ENCODE data around the gene TMEM178B. TPM values are rescaled to one million over a fixed set of nuclear protein-coding genes. Genes with fewer than 3 reads are reported as not detected.

Gene TMEM178B
- total and polyA plus RNA-seq, 2 of the 4 experiments (the other 2 are of a cell fraction): under 0.01 to 0.05 TPM

DNA sequence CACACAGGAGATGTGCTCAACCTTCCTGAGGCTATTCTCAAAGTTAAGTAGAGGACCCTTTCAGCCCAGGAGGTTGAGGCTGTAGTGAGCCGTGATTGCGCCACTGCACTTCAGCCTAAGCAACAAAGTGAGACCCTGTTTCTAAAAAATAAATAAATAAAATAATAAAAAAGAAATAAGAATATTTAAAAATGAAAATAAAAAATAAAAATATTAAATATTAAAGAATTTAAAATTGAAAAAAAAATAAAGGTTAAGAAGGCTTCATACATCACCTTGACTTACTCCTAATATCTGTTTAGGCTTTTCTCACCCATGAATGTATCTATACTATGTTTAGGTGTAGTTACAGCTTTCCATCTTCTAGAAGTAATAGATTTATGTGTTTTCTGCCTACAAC, 289.9 kb downstream of the TMEM178B start:
- Histone ChIP-seq H2BK20ac (ENCODE audit: low read depth, low read length) (no peak overlapping the region), H3K9me3 (ENCODE audit: control insufficient read depth, insufficient read depth, low read length) (peaks cover 2% of the 10 kb centered on the region; the same call in 1 of the 2 replicates), H3K9ac (ENCODE audit: low read depth, low read length) (no peak overlapping the region), H4K8ac (ENCODE audit: low read depth in 2 of 2, low read length in 2 of 2) (no peak overlapping the region), H3K27ac (ENCODE audit: insufficient read depth, low read length) (no peak overlapping the region), H2BK120ac (ENCODE audit: low read depth, low read length) (no peak overlapping the region), H3K4ac (ENCODE audit: low read depth, low read length) (no peak overlapping the region), H4K91ac (ENCODE audit: insufficient read depth, low read depth, low read length) (no peak overlapping the region), H3K27me3 (ENCODE audit: control insufficient read depth, insufficient read depth, low read length) (no peaks in the 10 kb centered on the region), H3K18ac (ENCODE audit: low read depth, low read length) (no peak overlapping the region), H4K5ac (ENCODE audit: low read depth, low read length) (no peak overlapping the region), H2BK15ac (ENCODE audit: low read depth, low read length) (no peak overlapping the region), H3K79me1 (ENCODE audit: low read depth in 1 of 2, low read length in 2 of 2) (no peaks in the 10 kb centered on the region; a peak in 1 of 4 replicates), H2AK9ac (replicated peaks; ENCODE audit: low read depth, low read length, poor library complexity) (no peak overlapping the region), H2BK5ac (ENCODE audit: low read depth, low read length, poor library complexity, severe bottlenecking) (no peak overlapping the region), H3K4me2 (ENCODE audit: low read depth, low read length) (no peak overlapping the region), H4K20me1 (ENCODE audit: insufficient read depth, low read length) (no peaks in the 10 kb centered on the region), H3K36me3 (ENCODE audit: control insufficient read depth, insufficient read depth, low read length) (no peaks in the 10 kb centered on the region), H3K9me1 (ENCODE audit: insufficient read depth, low read length) (no peaks in the 10 kb centered on the region), H2AFZ (replicated peaks; ENCODE audit: low read length, poor library complexity) (no peak overlapping the region), H3K4me3 (ENCODE audit: insufficient read depth, low read depth, low read length) (no peak overlapping the region), H3K23ac (ENCODE audit: low read depth, low read length) (no peak overlapping the region), H2AK5ac (ENCODE audit: low read depth, low read length) (no peak overlapping the region), H3K14ac (replicated peaks; ENCODE audit: low read depth, low read length) (no peak overlapping the region), H3K56ac (ENCODE audit: extremely low read depth, insufficient read depth, low read length) (no peak overlapping the region), H3K4me1 (ENCODE audit: control insufficient read depth, insufficient read depth, low read length) (0 out of 2 replicates have a peak, but pooled peaks cover 2% of the 10 kb centered on the region)
- TF ChIP-seq CEBPB (IDR thresholded peaks at IDR 0.05; ENCODE audit: low read depth, low read length) (no peak), RFX5 (IDR thresholded peaks at IDR 0.05; ENCODE audit: low read depth, low read length) (no peak), RAD21 (IDR thresholded peaks at IDR 0.05; ENCODE audit: low read length) (no peak), SMC3 (IDR thresholded peaks at IDR 0.05; ENCODE audit: low read depth, low read length) (no peak), USF2 (IDR thresholded peaks at IDR 0.05; ENCODE audit: low read depth, low read length) (no peak), NFE2L2 (IDR thresholded peaks at IDR 0.05; ENCODE audit: low read depth, low read length) (no peak), MAZ (IDR thresholded peaks at IDR 0.05; ENCODE audit: borderline replicate concordance, low read depth, low read length) (no peak), POLR2A (IDR thresholded peaks at IDR 0.05; ENCODE audit: low read depth, low read length) (no peak), BHLHE40 (IDR thresholded peaks at IDR 0.05; ENCODE audit: low read depth, low read length) (no peak), CHD1 (IDR thresholded peaks at IDR 0.05; ENCODE audit: low read depth, low read length) (no peak), RCOR1 (IDR thresholded peaks at IDR 0.05; ENCODE audit: insufficient replicate concordance, low read length) (no peak), MAFK (IDR thresholded peaks at IDR 0.05; ENCODE audit: low read depth, low read length) (no peak), MXI1 (IDR thresholded peaks at IDR 0.05; ENCODE audit: borderline replicate concordance, low read depth, low read length) (no peak), FOS (IDR thresholded peaks at IDR 0.05; ENCODE audit: low read depth, low read length) (no peak)
- TF ChIP-seq, protein P1, sequence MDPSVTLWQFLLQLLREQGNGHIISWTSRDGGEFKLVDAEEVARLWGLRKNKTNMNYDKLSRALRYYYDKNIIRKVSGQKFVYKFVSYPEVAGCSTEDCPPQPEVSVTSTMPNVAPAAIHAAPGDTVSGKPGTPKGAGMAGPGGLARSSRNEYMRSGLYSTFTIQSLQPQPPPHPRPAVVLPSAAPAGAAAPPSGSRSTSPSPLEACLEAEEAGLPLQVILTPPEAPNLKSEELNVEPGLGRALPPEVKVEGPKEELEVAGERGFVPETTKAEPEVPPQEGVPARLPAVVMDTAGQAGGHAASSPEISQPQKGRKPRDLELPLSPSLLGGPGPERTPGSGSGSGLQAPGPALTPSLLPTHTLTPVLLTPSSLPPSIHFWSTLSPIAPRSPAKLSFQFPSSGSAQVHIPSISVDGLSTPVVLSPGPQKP (IDR thresholded peaks at IDR 0.05; ENCODE audit: borderline replicate concordance, low read depth, low read length): no peak
- TF ChIP-seq, protein P2, sequence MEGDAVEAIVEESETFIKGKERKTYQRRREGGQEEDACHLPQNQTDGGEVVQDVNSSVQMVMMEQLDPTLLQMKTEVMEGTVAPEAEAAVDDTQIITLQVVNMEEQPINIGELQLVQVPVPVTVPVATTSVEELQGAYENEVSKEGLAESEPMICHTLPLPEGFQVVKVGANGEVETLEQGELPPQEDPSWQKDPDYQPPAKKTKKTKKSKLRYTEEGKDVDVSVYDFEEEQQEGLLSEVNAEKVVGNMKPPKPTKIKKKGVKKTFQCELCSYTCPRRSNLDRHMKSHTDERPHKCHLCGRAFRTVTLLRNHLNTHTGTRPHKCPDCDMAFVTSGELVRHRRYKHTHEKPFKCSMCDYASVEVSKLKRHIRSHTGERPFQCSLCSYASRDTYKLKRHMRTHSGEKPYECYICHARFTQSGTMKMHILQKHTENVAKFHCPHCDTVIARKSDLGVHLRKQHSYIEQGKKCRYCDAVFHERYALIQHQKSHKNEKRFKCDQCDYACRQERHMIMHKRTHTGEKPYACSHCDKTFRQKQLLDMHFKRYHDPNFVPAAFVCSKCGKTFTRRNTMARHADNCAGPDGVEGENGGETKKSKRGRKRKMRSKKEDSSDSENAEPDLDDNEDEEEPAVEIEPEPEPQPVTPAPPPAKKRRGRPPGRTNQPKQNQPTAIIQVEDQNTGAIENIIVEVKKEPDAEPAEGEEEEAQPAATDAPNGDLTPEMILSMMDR (conservative IDR thresholded peaks at IDR 0.05; ENCODE audit: low read depth, low read length): no peak
- ChIA-PET POLR2A (ENCODE audit: unreplicated experiment) (no interaction called here), CTCF (no interaction called here)
- no peak for ATAC-seq (ENCODE audit: low read depth)
- in situ Hi-C loops (cut with MboI; ENCODE audit: low sequenced_read_pairs) (no loop called here), intact Hi-C loops (cut with micrococcal nuclease) (no loop called here), dilution Hi-C loops (cut with HindIII; ENCODE audit: low sequenced_read_pairs, unreplicated experiment) (no loop called here)
- WGBS, 2 experiments (ENCODE audit: extremely low coverage in 2 of 2, insufficient read length in 1 of 2): no CpG with 5 or more reads among the region's 2 CpGs
- no peak for DNase-seq
- BruUV-seq (replicated peaks): no TSS peak

Measured in IMR-90 (cell line).